ENCODE results near the gene CHSY3. TPM values are rescaled to one million over a fixed set of nuclear protein-coding genes. Genes with fewer than 3 reads are reported as not detected.

Gene CHSY3
- total RNA-seq, 4 donors from 2014 or later, result 0.77 to 22.1 (median 2.8) TPM; not detected in 1

- H3K9me3 ChIP-seq, result no peaks in the 10 kb centered on the region
- no peaks in the 10 kb centered on the region for H3K4me1 ChIP-seq
- peak overlapping the region; percentile 49 to 51 for H3K4me3 ChIP-seq
- no peaks in the 10 kb centered on the region for H3K36me3 ChIP-seq
- TF ChIP-seq CTCF (IDR thresholded peaks at IDR 0.05) (no peak), POLR2A (IDR thresholded peaks at IDR 0.05) (no peak)
- H3K27me3 ChIP-seq, result no peaks in the 10 kb centered on the region
- H3K27ac ChIP-seq, result peak overlapping the region in 1 of 2 donors; percentile 66
- DNase-seq, result peak in 1 of 2 donors; percentile 16
- intact Hi-C loops (cut with DNase I; ENCODE audit: low total_unique reads), result no loop called here
These were observed 1.4 kb downstream of the CHSY3 start for GRCh38 chr5:129905473-129906176.

DNA sequence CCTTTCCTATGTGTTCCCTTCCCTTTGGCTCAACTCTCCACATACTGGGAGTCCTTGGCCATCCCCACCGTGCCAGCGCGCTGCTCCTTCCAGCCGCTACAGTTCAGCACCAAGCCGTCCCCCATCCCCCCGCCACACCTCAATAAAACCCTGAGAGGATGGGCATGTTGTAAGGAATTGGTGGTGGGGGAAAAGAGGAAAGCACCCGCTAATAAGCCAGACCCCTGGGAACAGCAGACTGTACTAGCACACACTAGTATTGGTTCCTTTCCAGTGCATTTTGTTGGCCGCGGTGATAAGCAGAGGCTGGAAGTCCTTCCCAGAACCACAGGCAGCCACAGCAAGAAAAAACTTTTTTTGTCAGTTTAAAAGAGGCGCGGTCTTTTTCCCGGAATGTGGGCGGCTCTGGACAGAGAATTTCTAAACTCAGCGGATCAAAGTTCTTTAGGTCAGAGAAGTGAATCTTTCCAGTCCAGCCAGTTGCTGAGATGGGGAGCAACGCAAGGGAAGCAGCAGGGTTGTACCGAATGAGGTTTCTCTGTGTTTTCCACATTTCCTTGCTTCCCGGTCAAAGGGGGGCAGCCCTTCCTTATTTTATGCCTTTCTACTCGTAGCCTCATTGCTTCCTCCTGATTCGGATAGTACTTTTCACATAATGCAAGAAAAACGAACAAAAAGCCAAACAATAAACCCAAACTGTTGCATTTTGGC lies 2.1 kb downstream of the CHSY3 start:
- intact Hi-C loops (cut with DNase I; ENCODE audit: low total_unique reads), result no loop called here
- DNase-seq, result peak in 1 of 2 donors; percentile 13
- H3K9me3 ChIP-seq, result no peaks in the 10 kb centered on the region
- H3K36me3 ChIP-seq, result no peaks in the 10 kb centered on the region
- no peak for TF ChIP-seq POLR2A (IDR thresholded peaks at IDR 0.05)
- TF ChIP-seq CTCF (IDR thresholded peaks at IDR 0.05), result no peak
- H3K4me1 ChIP-seq, result no peaks in the 10 kb centered on the region
- H3K4me3 ChIP-seq, result peak overlapping the region; percentile 49 to 51
- peak overlapping the region in 1 of 2 donors; percentile 33 for H3K27ac ChIP-seq
- no peaks in the 10 kb centered on the region for H3K27me3 ChIP-seq

- Histone ChIP-seq H3K4me3 (no peak overlapping the region), H3K27ac (no peak overlapping the region), H3K36me3 (no peaks in the 10 kb centered on the region), H3K27me3 (no peaks in the 10 kb centered on the region), H3K9me3 (no peaks in the 10 kb centered on the region), H3K4me1 (no peaks in the 10 kb centered on the region)
- TF ChIP-seq CTCF (IDR thresholded peaks at IDR 0.05), result no peak
- TF ChIP-seq POLR2A (IDR thresholded peaks at IDR 0.05), result no peak
- intact Hi-C loops (cut with DNase I; ENCODE audit: low total_unique reads), result no loop called here
- no peak for DNase-seq
These were observed 5.0 kb downstream of the CHSY3 start for GRCh38 chr5:129909225-129909624.

GRCh38 chr5:129912601-129913255 lies 8.5 kb downstream of the CHSY3 start:
- Histone ChIP-seq H3K9me3 (no peaks in the 10 kb centered on the region), H3K27ac (no peak overlapping the region), H3K27me3 (no peaks in the 10 kb centered on the region), H3K36me3 (no peaks in the 10 kb centered on the region), H3K4me1 (no peaks in the 10 kb centered on the region), H3K4me3 (no peak overlapping the region)
- no peak for DNase-seq
- TF ChIP-seq CTCF (IDR thresholded peaks at IDR 0.05) (no peak), POLR2A (IDR thresholded peaks at IDR 0.05) (no peak)
- intact Hi-C loops (cut with DNase I; ENCODE audit: low total_unique reads), result no loop called here

GRCh38 chr5:129915415-129915814 lies 11.2 kb downstream of the CHSY3 start:
- H3K4me1 ChIP-seq, result no peaks in the 10 kb centered on the region
- no peak for TF ChIP-seq CTCF (IDR thresholded peaks at IDR 0.05)
- TF ChIP-seq POLR2A (IDR thresholded peaks at IDR 0.05), result no peak
- H3K27me3 ChIP-seq, result no peaks in the 10 kb centered on the region
- H3K27ac ChIP-seq, result no peak overlapping the region
- DNase-seq, result no peak
- no peaks in the 10 kb centered on the region for H3K36me3 ChIP-seq
- intact Hi-C loops (cut with DNase I; ENCODE audit: low total_unique reads), result no loop called here
- H3K9me3 ChIP-seq, result no peaks in the 10 kb centered on the region
- no peak overlapping the region for H3K4me3 ChIP-seq
